GM23338 (cell line): ENCODE data around the gene CFL2. TPM values are rescaled to one million over a fixed set of nuclear protein-coding genes. Genes with fewer than 3 reads are reported as not detected.
A peak's percentile ranks its signal among the peaks of the same experiment; 100 is the strongest.

ENCODE experiments used
- ATAC-seq: fragments of 200-7000 bp; cut with Tn5 transposase; 3 replicates; pipeline ENCODE4 v1.9.1; 2020
- DNase-seq: peaks from one replicate; pipeline ENCODE4 v3.0.0-alpha.2; 2015; ENCODE audit warnings: low spot score
- H2AFZ ChIP-seq: fragments of 200-600 bp; sonication (generic); 2 replicates; pipeline ENCODE4 v1.8.0; 2016; ENCODE audit warnings: antibody characterized with exemption, mild to moderate bottlenecking, moderate library complexity
- H3F3A ChIP-seq: fragments of 200-600 bp; sonication (generic); replicated peaks from 2 replicates; pipeline ENCODE4 v1.8.0; 2017; ENCODE audit warnings: antibody characterized with exemption, mixed run types, low read depth
- H3K27ac ChIP-seq: fragments of 200-600 bp; sonication (generic); 2 replicates; pipeline ENCODE4 v1.6.1; 2016; ENCODE audit warnings: low read depth
- H3K27me3 ChIP-seq: fragments of 200-600 bp; sonication (generic); 2 replicates; pipeline ENCODE4 v1.8.0; 2016; ENCODE audit warnings: mild to moderate bottlenecking, mixed run types, moderate library complexity; ENCODE audit not compliant: insufficient read depth
- H3K36me3 ChIP-seq: fragments of 200-600 bp; sonication (generic); 2 replicates; pipeline ENCODE4 v1.8.0; 2016; ENCODE audit warnings: mild to moderate bottlenecking; ENCODE audit not compliant: insufficient read depth
- H3K4me1 ChIP-seq: fragments of 200-600 bp; sonication (generic); 2 replicates; pipeline ENCODE4 v1.8.0; 2016; ENCODE audit warnings: mild to moderate bottlenecking, moderate library complexity; ENCODE audit not compliant: insufficient read depth
- H3K4me2 ChIP-seq: fragments of 200-600 bp; sonication (generic); 2 replicates; pipeline ENCODE4 v1.7.1; 2017; ENCODE audit warnings: mixed run types
- H3K4me3 ChIP-seq: fragments of 200-600 bp; sonication (generic); 2 replicates; pipeline ENCODE4 v1.6.1; 2016; ENCODE audit warnings: mixed run types
- H3K79me2 ChIP-seq: fragments of 200-600 bp; sonication (generic); replicated peaks from 2 replicates; pipeline ENCODE4 v1.8.0; 2017; ENCODE audit warnings: mild to moderate bottlenecking; ENCODE audit not compliant: insufficient read depth
- H3K9me2 ChIP-seq: fragments of 200-600 bp; sonication (generic); 2 replicates; pipeline ENCODE4 v1.8.0; 2017; ENCODE audit not compliant: insufficient read depth
- H4K20me1 ChIP-seq: fragments of 200-600 bp; sonication (generic); replicated peaks from 2 replicates; pipeline ENCODE4 v1.8.0; 2017; ENCODE audit warnings: mild to moderate bottlenecking; ENCODE audit not compliant: insufficient read depth
- H3K27ac Mint-ChIP-seq: 2 replicates; pipeline ENCODE4 v1.8.0; 2020; ENCODE audit warnings: inconsistent platforms, mild to moderate bottlenecking, moderate library complexity, mixed read lengths
- H3K27me3 Mint-ChIP-seq: 3 replicates; pipeline ENCODE4 v1.8.0; 2022; ENCODE audit warnings: low read depth, mild to moderate bottlenecking, moderate library complexity, mixed read lengths, inconsistent platforms; ENCODE audit not compliant: insufficient read depth, poor library complexity
- H3K36me3 Mint-ChIP-seq: 3 replicates; pipeline ENCODE4 v1.8.0; 2021; ENCODE audit warnings: low read depth, mild to moderate bottlenecking, inconsistent platforms, moderate library complexity, mixed read lengths
- H3K4me1 Mint-ChIP-seq: 3 replicates; pipeline ENCODE4 v1.8.0; 2020; ENCODE audit warnings: mild to moderate bottlenecking, inconsistent platforms, mixed read lengths
- H3K4me3 Mint-ChIP-seq: 3 replicates; pipeline ENCODE4 v1.8.0; 2021; ENCODE audit warnings: moderate library complexity, mild to moderate bottlenecking, inconsistent platforms, mixed read lengths
- H3K9me3 Mint-ChIP-seq: 3 replicates; pipeline ENCODE4 v1.8.0; 2020; ENCODE audit warnings: moderate library complexity, mild to moderate bottlenecking, inconsistent platforms, mixed read lengths
- CREB1 ChIP-seq: fragments of 250-450 bp; sonication (Bioruptor Pico); IDR thresholded peaks from 2 replicates; pipeline ENCODE4 v1.5.0; 2020; ENCODE audit warnings: low read depth, mild to moderate bottlenecking, moderate library complexity
- CTCF ChIP-seq, 2 experiments: fragments of 200-600 bp in 1 of 2; sonication (generic) in 1 of 2; conservative IDR thresholded peaks; 2 replicates each; pipeline versions ENCODE4 v1.5.1 to v1.6.1; 2016 to 2017; ENCODE audit warnings: antibody characterized with exemption in 2 of 2, low read depth in 2 of 2, mild to moderate bottlenecking in 2 of 2, moderate library complexity in 1 of 2
- EZH2 ChIP-seq: fragments of 200-600 bp; sonication (generic); IDR thresholded peaks from one replicate; pipeline ENCODE4 v1.8.0; 2017; ENCODE audit warnings: antibody characterized with exemption, mild to moderate bottlenecking, low read depth; ENCODE audit not compliant: unreplicated experiment
- EZH2phosphoT487 ChIP-seq: fragments of 200-600 bp; sonication (generic); IDR thresholded peaks from one replicate; pipeline ENCODE4 v1.8.1; 2018; ENCODE audit warnings: antibody characterized with exemption; ENCODE audit not compliant: unreplicated experiment
- NANOG ChIP-seq: IDR thresholded peaks from 2 replicates; pipeline ENCODE4 v1.6.1; 2016; ENCODE audit warnings: antibody characterized with exemption, borderline replicate concordance
- POLR2AphosphoS5 ChIP-seq: IDR thresholded peaks from 2 replicates; pipeline ENCODE4 v1.6.1; 2016; ENCODE audit warnings: antibody characterized with exemption, low read depth
- REST ChIP-seq: IDR thresholded peaks from one replicate; pipeline ENCODE4 v1.6.1; 2018; ENCODE audit warnings: antibody characterized with exemption; ENCODE audit not compliant: unreplicated experiment
- STAT1 ChIP-seq: IDR thresholded peaks from one replicate; pipeline ENCODE4 v1.6.1; 2016; ENCODE audit warnings: antibody characterized with exemption; ENCODE audit not compliant: unreplicated experiment
- ZNF114 ChIP-seq: fragments of 250-450 bp; sonication (Bioruptor Pico); IDR thresholded peaks from 2 replicates; pipeline ENCODE4 v1.5.0; 2020; ENCODE audit warnings: mild to moderate bottlenecking, moderate library complexity
- ZNF331 ChIP-seq: fragments of 250-450 bp; sonication (Bioruptor Pico); IDR thresholded peaks from 2 replicates; pipeline ENCODE4 v1.5.0; 2020; ENCODE audit warnings: low read depth, mild to moderate bottlenecking, moderate library complexity
- ZNF462 ChIP-seq: fragments of 250-450 bp; sonication (Bioruptor Pico); IDR thresholded peaks from 2 replicates; pipeline ENCODE4 v1.5.0; 2020; ENCODE audit warnings: mild to moderate bottlenecking, moderate library complexity
- polyA plus RNA-seq: library from polyadenylated mRNA; unstranded; fragments of >200 nt; fragmentation: Nextera tagmentation; extraction: Ambion mirVana; gene quantifications from 2 replicates; pipeline ENCODE4 v1.2.1, GENCODE V29; 2016
- total RNA-seq: library from RNA; depleted of rRNA; stranded (reverse); fragments of >200 nt; shearing (Covaris generic); gene quantifications from 2 replicates; pipeline ENCODE4 v1.2.3, GENCODE V29; 2014

The CFL2 gene
- total and polyA plus RNA-seq, 2 experiments from 2014 or later, result 10.9 to 14.8 TPM

- no peaks in the 10 kb centered on the region for H3K9me2 ChIP-seq
- no peaks in the 10 kb centered on the region for H4K20me1 ChIP-seq
- no peak for TF ChIP-seq ZNF331
- no peak for TF ChIP-seq REST
- TF ChIP-seq CREB1 (CRISPR knock-in tag), result no peak
- TF ChIP-seq EZH2, result no peak
- TF ChIP-seq ZNF114 (CRISPR knock-in tag), result no peak
- TF ChIP-seq CTCF (conservative IDR thresholded peaks at IDR 0.05; ENCODE audit: low read depth in 2 of 2), result no peak
- no peak for TF ChIP-seq EZH2phosphoT487
- TF ChIP-seq STAT1, result no peak
- TF ChIP-seq NANOG, result no peak
- TF ChIP-seq POLR2AphosphoS5, result no peak
- TF ChIP-seq ZNF462 (CRISPR knock-in tag), result no peak
- ATAC-seq (no peak), DNase-seq (no peak)
- H3K27me3 ChIP-seq, result no peaks in the 10 kb centered on the region
- Mint-ChIP-seq H3K4me3 (no peak overlapping the region), H3K4me1 (no peaks in the 10 kb centered on the region), H3K36me3 (no peaks in the 10 kb centered on the region), H3K27me3 (peaks cover 2% of the 10 kb centered on the region), H3K9me3 (no peaks in the 10 kb centered on the region), H3K27ac (0 out of 2 replicates have a peak overlapping the region, but pooled peaks have one; percentile 14)
- H3F3A ChIP-seq, result no peaks in the 10 kb centered on the region
- no peak overlapping the region for H3K4me2 ChIP-seq
- no peak overlapping the region for H3K27ac ChIP-seq
- H3K4me1 ChIP-seq, result no peaks in the 10 kb centered on the region
- H2AFZ ChIP-seq, result no peak overlapping the region; the same call in 1 of the 2 replicates
- no peaks in the 10 kb centered on the region for H3K79me2 ChIP-seq
- H3K36me3 ChIP-seq, result no peaks in the 10 kb centered on the region
- H3K4me3 ChIP-seq, result no peak overlapping the region
These were observed 28.1 kb upstream of the CFL2 start for GRCh38 chr14:34742270-34743115.
